ENCODE data around the gene ADRA2B.

GRCh38 chr2:96117701-96118588, 1.6 kb upstream of the ADRA2B start:
- TF ChIP-seq CTCF (IDR thresholded peaks at IDR 0.05) = no peak
- no peak for TF ChIP-seq EP300 (IDR thresholded peaks at IDR 0.05)
- no peak for TF ChIP-seq POLR2A (IDR thresholded peaks at IDR 0.05)
- TF ChIP-seq POLR2AphosphoS5 (IDR thresholded peaks at IDR 0.05) = no peak

All from gastroesophageal sphincter (tissue), 3 donors.